DMS53 (cell line): ENCODE data around the gene ARHGAP26.
"Not testable (repeated sequence)": the region's sequence is repeated elsewhere in the genome, so short reads cannot be mapped to it uniquely, and the experiment has no call there.

Experiments used
- DNase-seq: peaks from one replicate; lab custom pipeline; 2025; lab: John Stamatoyannopoulos, UW

Gene ARHGAP26

DNA sequence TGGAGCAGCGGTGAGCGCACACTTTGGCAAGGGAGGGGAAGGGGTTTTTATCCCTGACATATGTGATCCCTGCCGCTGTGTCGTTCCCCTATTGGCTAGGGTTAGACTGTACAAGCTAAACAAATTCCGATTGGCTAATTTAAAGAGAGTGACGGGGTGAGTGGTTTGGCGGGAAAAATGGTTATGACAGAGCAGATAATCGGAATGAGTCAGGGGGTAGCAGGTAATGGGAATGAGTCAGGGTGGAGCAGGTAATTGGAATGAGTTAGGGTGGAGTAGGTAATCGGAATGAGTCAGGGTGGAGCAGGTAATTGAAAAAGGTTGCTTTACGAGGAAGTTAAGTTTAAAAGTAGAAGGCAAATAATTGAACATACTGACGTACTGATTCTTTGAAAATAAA, 318.5 kb downstream of the ARHGAP26 start:
- not testable (repeated sequence) for DNase-seq

DNA sequence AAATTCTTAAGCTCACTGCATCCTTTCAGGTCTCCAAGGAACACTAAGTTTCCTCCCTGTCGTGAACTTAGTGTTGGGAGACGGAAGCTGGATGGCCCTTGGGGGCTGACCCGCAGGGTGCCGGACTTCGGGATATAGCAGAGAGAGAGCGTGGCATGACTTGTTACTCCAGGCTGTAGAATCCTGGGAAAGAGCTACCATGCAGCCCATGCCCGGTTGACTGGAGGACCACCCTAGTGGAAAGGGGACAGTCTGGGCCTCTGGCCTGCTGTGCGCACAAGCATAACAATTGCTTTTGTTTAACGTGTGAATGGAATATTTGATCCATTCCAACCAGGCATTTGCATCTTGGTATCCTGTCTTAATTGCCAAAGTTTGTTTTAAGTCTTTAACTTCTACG, 319.9 kb downstream of the ARHGAP26 start:
- DNase-seq: not testable (repeated sequence)

DNA sequence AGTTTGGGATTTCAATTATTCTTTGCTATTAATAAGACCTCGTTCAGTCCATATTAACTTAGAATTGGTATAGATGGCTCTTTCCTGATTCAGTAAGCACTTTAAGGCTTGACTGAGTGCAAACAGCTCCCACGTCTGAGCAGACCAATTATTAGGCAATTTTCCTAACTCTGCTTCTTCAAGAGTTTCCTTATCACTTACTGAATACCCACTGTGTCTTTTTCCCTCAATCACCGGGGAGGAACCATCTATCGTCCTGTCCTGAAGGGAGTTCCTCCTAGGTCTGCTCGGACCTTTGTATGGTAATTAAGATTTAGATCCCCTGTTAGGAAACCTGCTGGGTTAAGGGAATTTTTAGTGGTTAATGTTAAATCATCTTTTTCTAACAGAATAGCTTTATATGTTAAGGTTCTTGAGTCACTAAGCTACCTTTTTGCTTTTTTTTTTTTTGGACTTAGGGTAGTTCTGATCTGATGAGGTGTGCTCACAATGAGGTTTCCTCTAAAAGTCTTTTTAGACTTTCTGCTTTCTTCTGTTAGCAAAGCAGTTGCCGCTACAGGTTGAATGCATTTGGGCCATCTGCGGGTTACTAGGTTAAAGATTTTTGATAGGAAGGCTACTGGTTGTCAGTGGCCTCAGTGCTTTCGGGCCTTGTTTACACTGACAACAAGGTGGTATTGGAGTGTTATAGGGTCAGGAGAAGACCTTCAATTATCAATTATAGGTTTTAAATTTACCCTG, 322.7 kb downstream of the ARHGAP26 start:
- DNase-seq: not testable (repeated sequence)

DNA sequence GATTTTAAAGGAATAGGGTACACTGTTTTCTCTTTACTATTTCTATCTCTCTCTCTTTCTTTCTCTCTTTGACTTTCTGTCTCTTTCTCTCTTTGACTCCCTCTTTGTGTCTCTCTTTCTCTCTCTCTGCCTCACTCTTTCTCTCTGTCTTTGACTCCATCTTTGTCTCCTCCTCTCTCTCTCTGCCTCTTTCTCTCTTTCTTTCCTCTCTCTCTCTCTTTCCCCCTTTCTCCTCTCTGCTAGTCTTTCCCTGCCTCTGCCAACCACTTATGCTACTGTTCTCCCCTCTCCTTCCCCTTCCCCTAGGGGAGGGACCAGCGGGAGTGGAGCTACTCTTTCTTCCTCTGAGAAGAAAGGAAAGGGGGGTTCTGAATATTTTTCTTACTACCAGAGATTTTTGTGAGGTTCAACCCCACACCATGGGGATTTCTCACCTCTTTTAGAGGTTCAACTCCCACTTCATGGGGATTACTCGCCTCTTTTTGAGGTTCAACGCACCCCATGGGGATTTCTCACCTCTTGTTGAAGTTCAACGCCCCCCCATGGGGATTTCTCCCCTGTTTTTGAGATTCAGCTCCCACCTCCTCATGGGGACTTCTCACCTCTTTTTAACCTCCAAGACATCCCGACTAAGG, 323.4 kb downstream of the ARHGAP26 start:
- no peak for DNase-seq

DNA sequence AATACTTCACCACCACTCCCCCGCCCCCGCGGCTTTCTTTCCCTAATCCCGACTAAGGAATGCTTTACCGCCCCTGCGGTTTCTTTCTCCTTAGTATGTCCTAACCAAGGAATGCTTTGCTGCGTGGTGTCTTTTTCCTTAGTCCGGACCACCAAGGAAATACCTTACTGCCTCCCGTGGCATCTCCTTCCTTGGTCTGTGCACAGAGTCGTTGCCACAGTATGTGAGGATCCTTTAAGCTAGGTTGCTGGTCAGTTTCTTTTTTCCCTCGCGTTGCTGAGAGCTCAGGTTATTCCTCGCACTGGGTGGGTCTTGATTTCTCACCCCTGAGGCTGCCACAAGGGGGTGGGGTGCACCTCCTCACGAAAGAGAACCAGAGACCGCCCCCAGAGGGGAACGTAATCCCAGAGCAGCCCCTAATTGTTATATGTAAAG, 323.9 kb downstream of the ARHGAP26 start:
- no peak for DNase-seq

DNA sequence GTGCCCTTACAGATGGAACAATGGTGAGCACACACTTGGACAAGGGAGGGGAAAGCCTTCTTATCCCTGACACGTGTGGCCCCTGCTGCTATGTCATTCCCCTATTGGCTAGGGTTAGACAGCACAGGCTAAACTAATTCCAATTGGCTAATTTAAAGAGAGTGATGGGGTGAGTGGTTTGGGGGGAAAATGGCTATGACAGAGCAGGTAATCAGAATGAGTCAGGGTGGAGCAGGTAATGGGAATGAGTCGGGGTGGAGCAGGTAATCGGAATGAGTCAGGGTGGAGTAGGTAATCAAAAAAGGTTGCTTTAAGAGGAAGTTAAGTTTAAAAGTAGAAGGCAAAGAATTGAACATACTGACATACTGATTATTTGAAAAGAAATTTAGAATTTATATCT, 324.4 kb downstream of the ARHGAP26 start:
- not testable (repeated sequence) for DNase-seq

DNA sequence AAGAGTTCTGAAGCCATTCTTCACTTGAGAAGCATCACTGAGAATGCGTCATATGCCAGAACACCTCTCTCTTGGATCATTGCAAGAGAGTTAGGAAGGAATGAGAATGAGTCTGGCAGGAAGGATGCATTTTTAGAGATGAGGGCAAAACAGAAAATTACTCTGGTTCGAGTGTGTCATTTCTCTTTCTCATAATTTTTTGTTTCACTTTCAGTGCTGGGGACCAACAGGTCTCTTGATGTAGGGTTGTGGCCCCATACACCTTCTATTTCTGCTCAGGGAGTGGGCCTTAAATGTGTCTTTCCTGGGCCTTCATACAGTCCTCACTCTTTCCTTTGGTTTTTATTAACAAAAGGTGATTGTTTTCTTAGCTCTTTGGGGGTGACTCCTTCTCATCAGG, 330.9 kb downstream of the ARHGAP26 start:
- no peak for DNase-seq

DNA sequence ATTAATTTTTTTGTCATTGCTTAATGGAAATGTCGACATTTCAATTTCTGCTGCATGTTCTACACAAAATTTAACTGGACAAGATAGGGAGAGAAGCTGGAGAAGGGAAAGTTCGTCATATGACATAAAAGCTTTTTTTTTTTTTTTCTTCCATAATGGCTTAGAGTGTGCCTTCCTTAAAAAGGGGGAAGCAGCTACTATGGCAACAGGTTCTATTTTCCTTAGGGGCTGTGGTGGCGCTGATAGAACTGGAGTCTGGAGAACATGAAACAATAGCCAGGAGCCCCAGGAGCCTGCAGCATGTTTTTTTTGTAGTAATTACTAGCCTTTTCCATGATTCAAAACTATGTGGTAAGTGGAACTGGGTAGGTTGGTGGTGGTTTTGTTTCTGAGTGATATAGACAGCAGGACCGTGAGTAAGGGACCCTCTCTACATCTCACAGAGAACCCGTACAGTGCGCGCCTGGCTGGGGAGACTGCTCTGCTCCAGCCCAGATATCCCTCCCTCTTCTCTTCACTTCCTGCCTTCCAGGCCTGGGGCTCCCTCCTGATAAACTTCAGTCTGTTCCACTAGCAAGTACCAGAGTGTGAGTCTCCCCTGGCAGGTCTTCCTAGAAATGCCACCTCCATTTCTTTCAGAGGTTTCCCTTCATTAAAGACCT, 331.7 kb downstream of the ARHGAP26 start:
- DNase-seq: no peak

DNA sequence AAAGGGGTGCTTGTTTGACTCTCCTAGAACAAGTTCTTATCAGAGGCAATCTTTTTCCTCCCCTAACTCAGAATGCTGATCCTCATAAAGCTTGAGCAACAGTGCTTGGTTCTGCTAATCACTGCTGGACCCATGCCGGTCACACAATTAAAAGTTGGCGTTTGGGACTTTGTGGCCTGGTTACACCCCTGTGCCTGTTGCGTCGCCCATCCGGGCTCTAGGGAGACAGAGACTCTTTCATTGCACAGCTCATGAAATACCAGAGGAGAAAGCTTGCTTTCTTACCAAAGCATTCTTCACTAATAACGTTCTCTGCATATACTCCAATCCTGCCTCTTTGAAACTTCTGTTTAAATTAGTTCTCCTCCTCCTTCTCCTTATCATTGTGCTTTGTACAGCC, 332.2 kb downstream of the ARHGAP26 start:
- DNase-seq: no peak

DNA sequence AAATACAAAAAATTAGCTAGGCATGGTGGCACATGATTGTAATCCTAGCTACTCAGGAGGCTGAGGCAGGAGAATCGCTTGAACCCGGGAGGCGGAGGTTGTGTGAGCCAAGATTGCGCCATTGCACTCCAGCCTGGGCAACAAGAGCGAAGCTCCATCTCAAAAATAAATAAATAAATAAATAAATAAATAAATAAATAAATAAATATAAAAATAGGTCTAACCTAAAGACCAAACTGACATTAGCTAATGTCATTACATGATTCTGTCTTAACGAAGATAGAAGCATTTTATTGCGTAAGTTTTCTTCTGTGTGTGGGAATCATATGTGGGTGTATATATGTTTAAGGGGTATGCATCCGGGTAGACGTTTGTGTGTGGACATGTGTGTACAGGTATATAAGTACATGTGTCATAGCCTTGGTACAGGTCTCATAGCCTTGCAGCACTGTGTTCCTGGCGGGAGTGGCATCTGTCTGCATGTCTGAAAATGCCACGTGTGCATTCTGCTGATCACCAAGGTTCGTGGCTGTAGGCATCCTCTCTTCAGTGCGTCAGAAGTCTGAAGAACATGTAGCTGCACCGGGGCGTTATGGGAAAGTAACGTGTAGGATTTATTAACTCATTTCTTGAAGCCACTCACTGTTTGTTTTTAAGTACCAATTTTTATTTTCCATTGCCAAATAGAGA, 335.2 kb downstream of the ARHGAP26 start:
- no peak for DNase-seq

DNA sequence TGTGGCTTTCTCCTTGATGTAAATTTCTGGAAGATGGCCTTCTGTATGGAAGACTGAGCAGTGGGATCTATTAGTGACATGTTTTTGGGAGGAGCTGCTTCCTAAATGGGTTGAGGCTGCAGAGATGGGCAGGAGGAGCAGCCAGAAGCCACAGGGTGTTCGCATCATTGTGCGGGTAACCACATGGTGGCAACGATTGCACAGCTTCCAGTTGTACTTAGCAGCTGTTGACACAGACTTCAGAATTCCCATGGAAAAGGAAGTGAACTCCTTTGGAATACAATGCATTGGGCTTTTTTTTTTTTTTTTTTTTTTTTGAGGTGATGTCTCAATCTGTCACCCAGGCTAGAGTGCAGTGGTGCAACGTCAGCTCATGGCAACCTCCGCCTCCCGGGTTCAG, 336.0 kb downstream of the ARHGAP26 start:
- DNase-seq: peak; percentile 76

DNA sequence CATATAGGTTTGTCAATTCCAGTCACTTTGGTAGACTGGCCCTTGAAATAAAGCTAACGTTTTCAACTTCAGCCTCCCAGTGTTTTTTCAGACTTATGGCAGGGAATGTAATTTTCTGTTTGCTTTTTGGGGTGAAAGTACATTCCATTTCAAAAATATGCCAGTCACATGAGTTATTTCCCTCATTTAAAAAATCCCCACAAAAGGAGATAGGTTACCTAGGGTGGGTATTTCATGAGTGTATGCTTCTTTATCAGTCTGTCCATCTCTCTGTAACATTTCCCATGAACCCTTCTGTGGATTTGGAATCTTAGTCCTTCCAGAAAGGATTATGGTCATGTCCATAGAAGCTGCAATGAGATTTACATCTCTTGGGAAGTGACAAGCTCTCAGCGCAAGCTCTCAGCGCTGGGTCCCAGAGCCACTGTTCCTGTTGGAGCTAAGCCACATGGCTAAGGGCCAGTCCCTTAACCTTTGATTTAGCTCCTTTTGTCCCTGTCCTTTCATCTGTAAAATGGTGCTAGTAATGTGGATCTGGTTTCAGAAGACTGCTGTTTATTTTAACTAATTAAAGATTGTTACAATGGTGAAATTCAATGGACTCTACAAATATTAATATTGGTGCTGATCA, 338.4 kb downstream of the ARHGAP26 start:
- DNase-seq: peak; percentile 33

DNA sequence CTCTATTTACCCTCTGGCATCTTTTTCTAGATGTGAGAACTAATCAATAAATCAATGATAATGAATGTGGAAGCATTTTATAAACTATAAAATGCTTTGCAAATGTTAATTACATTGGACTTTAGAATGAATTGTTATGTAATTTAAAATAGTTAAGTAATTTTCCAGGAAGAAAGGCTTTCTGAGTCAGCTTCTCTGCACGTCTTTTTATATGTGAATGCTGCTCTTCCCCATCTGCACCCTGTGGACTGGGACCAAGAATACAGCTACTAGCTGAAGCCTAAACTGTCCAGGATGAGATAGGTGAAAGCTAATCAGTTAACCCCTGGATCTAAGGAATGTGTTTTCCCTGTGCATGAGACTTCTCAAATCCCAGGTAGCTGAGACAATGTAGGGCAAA, 340.4 kb downstream of the ARHGAP26 start:
- no peak for DNase-seq

DNA sequence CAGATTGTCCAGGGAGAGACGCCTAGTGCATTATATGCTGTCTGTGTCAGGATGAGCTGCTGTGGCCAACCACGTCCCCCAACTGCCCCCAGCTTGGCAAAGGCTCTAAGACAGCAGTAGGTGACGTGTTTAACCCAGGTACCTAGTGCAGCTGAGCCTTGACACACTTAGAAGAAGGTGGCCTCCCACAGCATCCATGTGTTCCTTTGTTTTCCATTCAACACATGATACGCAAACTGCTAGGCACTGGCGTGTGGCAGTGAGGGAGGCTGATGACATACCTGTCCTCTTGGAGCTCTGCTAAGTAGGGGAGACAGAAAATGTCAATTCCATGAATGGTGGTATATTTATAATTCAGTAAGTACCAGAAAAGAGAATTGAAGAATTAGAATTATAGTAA, 341.6 kb downstream of the ARHGAP26 start:
- no peak for DNase-seq

DNA sequence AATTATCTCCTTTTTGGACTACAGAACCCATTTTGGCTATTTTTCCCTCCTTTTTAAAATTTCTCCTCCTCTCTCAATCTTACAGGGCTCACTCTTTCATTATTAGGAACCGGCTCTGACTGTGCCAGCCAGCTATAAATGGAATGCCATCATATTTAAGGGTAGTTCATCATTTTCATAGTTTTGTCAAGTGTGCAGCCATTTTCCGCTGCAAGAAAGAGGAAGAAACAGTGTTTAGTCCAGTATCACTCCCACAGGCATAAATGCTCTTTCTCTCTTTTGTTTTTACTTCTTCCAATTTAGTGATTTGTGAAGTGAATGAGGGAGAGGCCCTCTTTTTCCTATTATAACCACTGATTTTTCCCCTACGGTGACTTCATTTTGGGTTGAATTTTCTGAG, 343.3 kb downstream of the ARHGAP26 start:
- no peak for DNase-seq

DNA sequence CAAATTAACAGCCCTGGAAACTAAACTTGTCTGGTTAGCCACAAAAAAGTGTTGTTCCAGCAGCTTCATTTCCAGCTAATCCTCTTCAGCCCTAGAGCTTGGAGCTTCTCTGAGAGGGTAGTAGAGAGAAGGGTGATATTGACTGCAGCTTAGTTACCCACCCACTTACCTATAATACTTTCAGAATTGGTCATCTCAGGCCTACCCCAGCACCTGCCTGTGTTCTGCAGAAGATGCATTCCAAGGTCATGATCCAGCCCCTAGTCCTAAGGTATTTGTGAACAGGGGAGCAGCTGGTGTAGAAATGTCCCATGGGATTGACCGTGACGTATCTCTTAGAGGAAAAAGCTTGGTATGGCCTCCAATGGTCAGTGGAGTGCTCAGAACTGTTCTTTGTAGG, 344.3 kb downstream of the ARHGAP26 start:
- DNase-seq: no peak

DNA sequence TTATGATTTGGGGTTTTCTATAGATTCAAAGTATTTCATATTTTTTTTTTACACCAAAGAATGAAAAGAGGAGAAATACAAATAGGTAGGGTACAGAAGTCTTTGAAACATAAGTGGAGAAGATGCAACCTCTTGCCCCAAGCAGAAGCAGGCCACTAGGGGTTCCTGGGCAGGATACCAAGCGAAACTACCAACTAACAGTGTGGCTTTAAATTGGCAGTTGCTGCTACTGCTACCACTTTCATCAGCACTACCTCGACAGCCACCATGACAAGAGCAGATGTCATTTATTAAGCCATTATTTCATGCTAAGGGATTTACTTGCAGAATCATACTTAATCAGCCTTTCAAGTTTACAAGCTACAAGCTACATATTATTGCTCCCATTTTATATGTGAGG, 345.2 kb downstream of the ARHGAP26 start:
- DNase-seq: no peak

DNA sequence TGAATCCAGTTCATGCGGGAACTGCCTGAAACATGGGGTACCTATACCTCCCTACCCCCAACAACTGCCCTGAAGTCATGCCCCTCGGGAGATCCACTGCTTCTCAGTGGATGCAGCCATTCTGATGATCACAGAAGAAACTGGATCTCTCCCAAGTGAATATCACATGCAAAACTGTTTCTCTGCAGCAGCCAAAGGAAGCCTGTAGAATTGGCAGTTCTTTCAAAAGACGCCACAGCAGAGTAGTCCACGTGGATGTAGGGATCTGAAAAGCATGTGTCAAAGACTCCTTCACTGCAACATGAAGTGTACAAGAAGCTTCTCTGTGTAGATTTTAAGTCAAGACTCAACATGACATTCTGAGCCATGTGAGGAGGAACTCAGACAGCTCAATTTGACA, 346.6 kb downstream of the ARHGAP26 start:
- no peak for DNase-seq

DNA sequence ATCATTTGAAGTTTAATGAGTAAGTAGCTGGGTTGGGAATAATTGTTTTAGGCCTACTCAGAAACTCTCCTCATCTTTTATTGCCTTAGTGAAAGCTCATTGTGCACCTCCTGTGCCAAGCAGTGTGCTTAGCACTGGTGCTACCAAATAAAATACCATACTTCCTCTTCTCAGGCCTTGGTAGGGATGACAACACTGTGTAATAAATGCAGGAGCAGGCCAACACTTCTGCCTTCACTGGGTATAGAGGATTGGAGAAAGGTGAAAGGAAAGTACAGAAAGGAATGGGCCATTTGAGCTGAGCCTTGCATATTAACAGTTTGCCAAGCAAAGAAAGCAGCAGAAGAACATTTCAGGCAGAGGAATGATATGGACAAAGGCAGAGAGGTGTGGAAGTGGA, 347.6 kb downstream of the ARHGAP26 start:
- no peak for DNase-seq

DNA sequence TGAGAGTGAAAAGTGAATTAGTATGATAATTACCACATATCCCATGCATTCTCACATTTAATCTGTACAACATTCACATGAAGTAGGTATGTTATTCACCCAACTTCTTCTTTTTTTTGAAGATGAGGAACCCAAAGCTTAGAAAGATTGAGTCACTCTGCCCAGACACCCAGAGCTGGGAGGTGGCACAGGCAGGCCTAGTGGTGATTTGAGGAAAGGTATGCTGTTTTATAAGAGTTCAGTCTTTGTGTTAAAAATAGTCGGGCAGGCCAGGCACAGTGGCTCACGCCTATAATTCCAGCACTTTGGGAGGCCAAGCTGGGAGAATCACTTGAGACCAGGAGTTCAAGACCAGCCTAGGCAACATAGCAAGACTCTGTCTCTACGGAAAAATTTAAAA, 348.0 kb downstream of the ARHGAP26 start:
- no peak for DNase-seq

DNA sequence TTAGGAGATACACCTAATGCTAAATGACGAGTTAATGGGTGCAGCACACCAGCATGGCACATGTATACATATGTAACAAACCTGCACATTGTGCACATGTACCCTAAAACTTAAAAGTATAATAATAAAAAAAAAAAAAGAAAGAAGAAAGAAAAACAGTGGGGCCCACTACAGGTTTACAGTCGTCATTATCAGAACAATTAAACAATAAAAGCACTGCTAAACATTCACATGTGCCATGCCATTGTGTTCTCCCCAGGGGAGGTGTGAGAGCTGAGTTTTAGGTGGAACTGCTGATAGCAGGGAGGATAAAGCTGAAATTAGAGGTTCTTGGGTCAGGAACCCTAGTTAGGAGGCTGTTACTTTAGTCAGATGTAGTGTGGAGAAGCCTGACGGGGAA, 348.6 kb downstream of the ARHGAP26 start:
- DNase-seq: not testable (repeated sequence)

DNA sequence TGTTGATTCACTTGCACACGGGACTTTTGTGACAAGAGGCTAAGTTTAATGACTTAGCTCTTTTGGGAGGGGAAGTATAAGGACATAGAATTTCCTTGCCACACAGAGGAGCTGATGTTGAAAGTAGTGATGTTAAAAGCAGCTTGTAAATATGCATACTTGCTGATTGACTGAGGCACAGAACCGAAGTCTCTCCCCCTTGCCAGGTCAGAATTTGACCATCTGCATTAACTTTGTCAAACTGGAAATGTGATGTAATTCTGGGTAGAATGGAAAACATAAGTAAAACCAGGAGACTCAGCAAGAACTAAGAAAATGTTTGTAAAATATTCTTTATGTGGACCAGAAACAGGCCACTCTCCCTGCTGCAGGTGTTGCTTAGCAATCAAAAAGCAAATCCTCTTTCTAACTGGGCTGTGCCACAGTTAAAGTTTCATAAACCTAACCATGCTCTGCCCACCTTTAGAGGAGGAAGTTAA, 349.2 kb downstream of the ARHGAP26 start:
- no peak for DNase-seq
